ENCODE data around the gene IQSEC1. TPM values are rescaled to one million over a fixed set of nuclear protein-coding genes. Genes with fewer than 3 reads are reported as not detected.

The IQSEC1 gene
- total RNA-seq, 1 donor from 2014 or later: 32.6 TPM

- no peak for DNase-seq (ENCODE audit: low read depth in 2 of 2)
Measured at GRCh38 chr3:13003608-13004007, 69.6 kb downstream of the IQSEC1 start.

DNA sequence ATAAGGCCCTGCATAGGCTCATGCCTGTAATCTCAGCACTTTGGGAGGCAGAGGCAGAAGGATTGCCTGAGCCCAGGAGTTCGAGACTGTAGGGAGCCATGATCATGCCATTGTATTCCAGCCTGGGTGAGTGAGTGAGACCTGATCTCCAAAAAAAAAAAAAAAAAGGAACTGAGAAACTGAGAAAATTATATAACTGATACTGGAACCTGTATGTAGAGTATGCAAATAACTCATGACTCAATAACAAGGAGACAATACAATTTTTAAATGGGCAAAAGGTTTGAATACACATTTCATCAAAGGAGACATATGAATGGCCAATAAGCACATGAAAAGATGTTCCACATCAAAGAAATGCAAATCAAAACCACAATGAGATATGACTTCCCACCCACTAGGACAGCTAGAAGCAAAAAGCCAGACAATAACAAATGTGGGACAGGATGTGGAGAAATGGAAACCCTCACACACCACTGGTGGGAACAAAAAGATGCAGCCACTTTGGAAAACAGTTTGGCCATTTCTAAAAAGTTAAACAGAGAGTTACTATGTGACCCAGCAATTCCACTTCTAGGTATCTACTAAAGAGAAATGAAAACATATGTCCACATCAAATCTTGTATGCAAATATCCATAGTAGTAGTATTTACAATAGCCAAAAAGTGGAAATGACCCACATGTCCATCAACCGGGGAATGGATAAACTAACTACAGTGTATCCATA is 70.7 kb downstream of the IQSEC1 start:
- DNase-seq (ENCODE audit: low read depth in 2 of 2): peak; percentile 56 to 80

- peak; percentile 72 to 96 for DNase-seq (ENCODE audit: low read depth in 2 of 2)
Measured at GRCh38 chr3:12999147-13000140, 73.8 kb downstream of the IQSEC1 start.

GRCh38 chr3:12998648-12999047 is 74.6 kb downstream of the IQSEC1 start:
- no peak for DNase-seq (ENCODE audit: low read depth in 2 of 2)

DNA sequence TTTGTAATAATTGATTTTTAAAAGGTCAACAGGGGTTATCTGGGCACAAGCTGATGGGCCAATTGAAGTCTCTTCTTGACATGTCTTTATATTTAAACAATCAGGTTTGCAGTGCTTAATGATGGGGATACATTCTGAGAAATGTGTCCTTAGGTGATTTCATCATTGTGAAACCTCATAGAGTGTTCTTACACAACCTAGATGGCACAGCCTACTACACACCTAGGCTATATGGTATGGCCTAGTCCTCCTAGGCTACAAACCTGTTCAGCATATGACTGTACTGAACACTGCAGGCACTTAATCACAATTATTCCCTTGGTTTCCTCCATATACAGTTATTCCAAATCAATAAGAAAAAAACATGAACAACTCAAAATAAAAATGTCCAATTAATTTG is 75.8 kb downstream of the IQSEC1 start:
- DNase-seq (ENCODE audit: low read depth in 2 of 2): no peak

DNA sequence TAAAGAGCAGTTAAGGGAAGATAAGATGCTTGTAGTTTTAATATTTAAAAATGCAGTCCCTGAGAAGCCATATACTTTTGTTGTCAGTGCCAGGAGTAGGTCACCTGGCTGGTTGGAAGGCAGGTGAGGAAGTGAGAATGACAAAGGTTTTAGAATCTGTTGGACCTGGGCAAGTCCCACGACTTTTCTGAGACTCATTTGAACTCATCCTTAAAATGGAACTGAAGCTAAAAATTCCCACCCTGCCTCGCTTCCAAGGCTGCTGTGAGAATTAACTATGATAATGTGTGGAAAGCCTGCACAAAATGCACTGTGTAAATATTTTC is 77.1 kb downstream of the IQSEC1 start:
- no peak for DNase-seq (ENCODE audit: low read depth in 2 of 2)

GRCh38 chr3:12995389-12996180 is 77.6 kb downstream of the IQSEC1 start:
- no peak for DNase-seq (ENCODE audit: low read depth in 2 of 2)

GRCh38 chr3:12994607-12995388 is 78.4 kb downstream of the IQSEC1 start:
- peak; percentile 47 to 79 for DNase-seq (ENCODE audit: low read depth in 2 of 2)

DNA sequence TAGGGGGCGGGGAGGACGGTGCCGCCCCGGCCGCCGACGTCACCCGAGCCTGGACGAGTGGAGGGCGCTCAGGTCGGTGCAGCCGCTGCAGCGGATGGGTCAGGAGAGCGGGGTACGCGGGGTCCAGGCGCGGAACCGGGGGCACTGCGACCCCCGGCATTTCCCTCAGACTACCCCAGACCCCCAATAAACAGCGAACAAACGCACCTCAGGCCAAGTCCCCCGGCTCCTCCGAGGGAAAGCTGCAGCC is 78.9 kb downstream of the IQSEC1 start:
- DNase-seq (ENCODE audit: low read depth in 2 of 2): peak in 1 of 2 donors; percentile 40

DNA sequence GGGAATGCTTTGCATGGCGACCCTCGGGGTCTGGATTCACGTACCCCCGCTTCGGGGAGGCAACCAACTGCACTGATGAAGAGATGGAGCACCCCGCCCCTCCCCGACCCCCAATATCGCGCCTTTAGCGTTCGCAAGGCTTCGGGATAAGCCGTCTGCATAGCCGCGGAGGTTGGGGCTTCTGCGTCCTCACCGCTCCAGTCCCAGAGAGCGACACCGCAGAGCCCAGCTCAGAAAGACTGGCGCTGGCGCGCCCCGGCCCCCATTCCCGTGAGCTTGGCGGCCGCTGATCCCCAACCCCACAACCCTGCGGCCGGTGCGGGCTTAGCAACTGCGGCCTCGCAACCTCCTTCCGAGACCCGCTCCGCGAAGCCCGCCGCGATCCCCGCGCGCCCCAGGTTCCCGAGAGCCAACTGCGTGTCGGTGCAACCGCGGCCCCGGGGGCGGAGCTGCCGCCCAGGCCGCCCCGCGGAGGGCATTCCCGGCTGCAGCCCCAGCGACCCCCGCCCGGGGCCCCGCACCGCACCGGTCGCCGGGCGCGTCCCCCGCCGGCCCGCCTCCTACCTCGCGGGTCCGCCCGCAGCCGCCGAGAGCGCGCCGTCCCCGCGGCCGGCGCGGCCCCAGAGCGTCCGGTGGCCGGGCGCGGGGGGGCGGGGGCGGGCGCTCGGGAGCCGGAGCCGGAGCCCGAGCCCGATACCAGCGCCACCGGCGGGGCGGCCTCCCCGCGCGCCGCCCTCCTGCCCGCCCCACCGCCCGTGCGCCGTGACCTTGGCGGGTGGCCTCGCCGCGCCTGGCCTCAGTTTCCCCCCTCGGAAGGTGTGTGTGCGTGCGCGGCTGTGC is 79.5 kb downstream of the IQSEC1 start:
- DNase-seq (ENCODE audit: low read depth in 2 of 2): peak in 1 of 2 donors; percentile 17

GRCh38 chr3:12992629-12993516 is 80.4 kb downstream of the IQSEC1 start:
- DNase-seq (ENCODE audit: low read depth in 2 of 2): no peak

DNA sequence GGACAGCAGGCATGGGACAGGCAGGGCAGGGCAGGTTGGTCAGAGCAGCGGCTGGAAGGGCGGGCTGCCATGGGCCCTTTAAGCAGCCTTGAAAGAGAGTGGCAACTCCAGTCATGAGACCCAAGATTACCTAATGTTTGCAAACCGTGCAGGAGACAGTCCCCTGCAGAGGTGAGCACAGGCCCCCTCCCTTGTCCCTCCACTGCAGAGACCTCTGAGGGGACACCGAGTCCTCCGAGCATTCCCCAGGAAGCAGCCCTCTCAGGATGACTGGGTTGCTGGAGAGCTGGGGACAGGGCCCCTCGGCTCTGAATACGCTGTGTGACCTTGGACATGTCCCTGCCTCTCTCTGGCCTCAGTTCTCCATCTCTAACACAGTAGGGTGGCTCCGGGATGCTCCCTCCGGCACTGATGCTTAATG is 81.4 kb downstream of the IQSEC1 start:
- no peak for DNase-seq (ENCODE audit: low read depth in 2 of 2)

GRCh38 chr3:12991481-12991837 is 81.8 kb downstream of the IQSEC1 start:
- no peak for DNase-seq (ENCODE audit: low read depth in 2 of 2)

GRCh38 chr3:12990781-12991480 is 82.3 kb downstream of the IQSEC1 start:
- no peak for DNase-seq (ENCODE audit: low read depth in 2 of 2)

DNA sequence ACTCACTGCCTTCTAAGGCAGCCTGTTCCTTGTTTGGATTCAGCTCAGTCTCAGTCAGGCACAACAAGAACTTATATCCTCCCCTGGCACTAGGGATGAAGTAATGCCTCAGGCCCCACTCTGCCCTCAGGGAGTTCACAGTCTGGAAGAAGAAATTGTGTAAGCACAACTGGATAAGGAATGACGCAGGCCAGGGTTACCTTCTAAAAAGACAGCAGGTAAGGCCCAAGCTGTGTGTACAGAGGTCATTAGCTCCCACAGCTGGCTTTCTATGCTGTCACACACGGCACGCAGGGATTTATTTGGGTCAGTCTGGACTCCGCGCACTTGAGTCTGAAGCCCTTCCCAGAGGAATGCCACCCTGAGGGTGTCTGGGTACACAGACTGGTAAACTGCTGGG is 82.9 kb downstream of the IQSEC1 start:
- DNase-seq (ENCODE audit: low read depth in 2 of 2): no peak

GRCh38 chr3:12988728-12989454 is 84.3 kb downstream of the IQSEC1 start:
- no peak for DNase-seq (ENCODE audit: low read depth in 2 of 2)

- DNase-seq (ENCODE audit: low read depth in 2 of 2): no peak
Measured at GRCh38 chr3:12987602-12988001, 85.6 kb downstream of the IQSEC1 start.

DNA sequence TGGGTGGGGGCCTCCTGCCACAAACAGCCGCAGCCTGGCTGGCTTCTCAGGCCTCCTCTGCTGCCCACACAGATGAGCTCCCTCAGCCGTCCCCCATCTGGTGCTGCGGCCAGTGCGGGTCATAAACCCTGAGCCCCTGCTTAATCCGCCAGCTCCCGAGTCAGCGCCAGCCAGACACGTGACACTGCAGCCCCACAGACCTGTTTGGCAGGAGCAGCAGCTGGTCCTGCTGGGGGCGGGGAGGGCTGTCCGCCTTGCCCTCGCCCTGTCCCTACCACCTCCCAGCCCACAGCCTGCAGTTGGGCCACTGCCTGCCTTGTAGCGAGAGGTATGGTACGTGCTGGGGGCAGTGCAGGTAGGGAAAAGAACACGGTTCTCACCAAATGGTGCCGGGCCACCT is 86.2 kb downstream of the IQSEC1 start:
- DNase-seq (ENCODE audit: low read depth in 2 of 2): no peak

Measured in dermis microvascular lymphatic vessel endothelial cell (primary cell).